Measurements from ENCODE around the gene FEM1A.
"Not testable (repeated sequence)": the region's sequence is repeated elsewhere in the genome, so short reads cannot be mapped to it uniquely, and the experiment has no call there.

Gene FEM1A

GRCh38 chr19:4815426-4816201 lies 24.1 kb downstream of the FEM1A start:
- Histone ChIP-seq H3K4me3 (ENCODE audit: low read length in 2 of 2) (peak overlapping the region; percentile 52 to 61), H3K27ac (ENCODE audit: low read length) (peak overlapping the region; percentile 18)

GRCh38 chr19:4816202-4816949 lies 24.8 kb downstream of the FEM1A start:
- H3K27me3 ChIP-seq (ENCODE audit: control insufficient read depth in 1 of 2, insufficient read depth in 2 of 2, low read length in 2 of 2) = no peaks in the 10 kb centered on the region
- peak overlapping the region; percentile 18 for H3K27ac ChIP-seq (ENCODE audit: low read length)
- H3K4me3 ChIP-seq (ENCODE audit: low read length in 2 of 2) = peak overlapping the region; percentile 52 to 61
- no peaks in the 10 kb centered on the region for H3K9me3 ChIP-seq (ENCODE audit: control insufficient read depth in 2 of 2, low read length in 2 of 2)
- peaks cover 6 to 11% of the 10 kb centered on the region in 2 donors for H3K36me3 ChIP-seq (ENCODE audit: control insufficient read depth in 2 of 2, insufficient read depth in 2 of 2, low read length in 2 of 2)
- peaks cover 10% of the 10 kb centered on the region for H3K4me1 ChIP-seq (ENCODE audit: control insufficient read depth, insufficient read depth, low read length)
- H3K9ac ChIP-seq (ENCODE audit: low read length in 2 of 2) = peak overlapping the region in 1 of 2 donors; percentile 37

More at GRCh38 chr19:4815426-4816201, 24.1 kb downstream of the FEM1A start:
- Histone ChIP-seq H3K9ac (ENCODE audit: low read length in 2 of 2) (peak overlapping the region in 1 of 2 donors; percentile 37), H3K9me3 (ENCODE audit: control insufficient read depth in 2 of 2, low read length in 2 of 2) (no peaks in the 10 kb centered on the region), H3K4me1 (ENCODE audit: control insufficient read depth, insufficient read depth, low read length) (peaks cover 10% of the 10 kb centered on the region), H3K36me3 (ENCODE audit: control insufficient read depth in 2 of 2, insufficient read depth in 2 of 2, low read length in 2 of 2) (peaks cover 6 to 11% of the 10 kb centered on the region in 2 donors), H3K27me3 (ENCODE audit: control insufficient read depth in 1 of 2, insufficient read depth in 2 of 2, low read length in 2 of 2) (no peaks in the 10 kb centered on the region)

- Histone ChIP-seq H3K4me3 (ENCODE audit: low read length in 2 of 2) (no peak overlapping the region), H3K4me1 (ENCODE audit: control insufficient read depth, insufficient read depth, low read length) (peaks cover 10% of the 10 kb centered on the region), H3K9me3 (ENCODE audit: control insufficient read depth in 2 of 2, low read length in 2 of 2) (no peaks in the 10 kb centered on the region), H3K36me3 (ENCODE audit: control insufficient read depth in 2 of 2, insufficient read depth in 2 of 2, low read length in 2 of 2) (peaks cover 6 to 11% of the 10 kb centered on the region in 2 donors), H3K27me3 (ENCODE audit: control insufficient read depth in 1 of 2, insufficient read depth in 2 of 2, low read length in 2 of 2) (no peaks in the 10 kb centered on the region), H3K9ac (ENCODE audit: low read length in 2 of 2) (no peak overlapping the region), H3K27ac (ENCODE audit: low read length) (no peak overlapping the region)
Measured at GRCh38 chr19:4816950-4817278, 25.4 kb downstream of the FEM1A start.

- no peaks in the 10 kb centered on the region for H3K9me3 ChIP-seq (ENCODE audit: control insufficient read depth in 2 of 2, low read length in 2 of 2)
- H3K4me1 ChIP-seq (ENCODE audit: control insufficient read depth, insufficient read depth, low read length) = peaks cover 10% of the 10 kb centered on the region
- no peaks in the 10 kb centered on the region for H3K27me3 ChIP-seq (ENCODE audit: control insufficient read depth in 1 of 2, insufficient read depth in 2 of 2, low read length in 2 of 2)
- H3K36me3 ChIP-seq (ENCODE audit: control insufficient read depth in 2 of 2, insufficient read depth in 2 of 2, low read length in 2 of 2) = peaks cover 6 to 11% of the 10 kb centered on the region in 2 donors
- no peak overlapping the region for H3K27ac ChIP-seq (ENCODE audit: low read length)
- no peak overlapping the region for H3K4me3 ChIP-seq (ENCODE audit: low read length in 2 of 2)
- no peak overlapping the region for H3K9ac ChIP-seq (ENCODE audit: low read length in 2 of 2)
Measured at GRCh38 chr19:4817467-4818277, 26.1 kb downstream of the FEM1A start.

GRCh38 chr19:4821265-4821664 lies 29.7 kb downstream of the FEM1A start:
- Histone ChIP-seq H3K27ac (ENCODE audit: low read length) (no peak overlapping the region), H3K4me1 (ENCODE audit: control insufficient read depth, insufficient read depth, low read length) (no peaks in the 10 kb centered on the region), H3K4me3 (ENCODE audit: low read length in 2 of 2) (no peak overlapping the region), H3K9me3 (ENCODE audit: control insufficient read depth in 2 of 2, low read length in 2 of 2) (no peaks in the 10 kb centered on the region), H3K36me3 (ENCODE audit: control insufficient read depth in 2 of 2, insufficient read depth in 2 of 2, low read length in 2 of 2) (peaks cover 6 to 11% of the 10 kb centered on the region in 2 donors), H3K27me3 (ENCODE audit: control insufficient read depth in 1 of 2, insufficient read depth in 2 of 2, low read length in 2 of 2) (no peaks in the 10 kb centered on the region), H3K9ac (ENCODE audit: low read length in 2 of 2) (no peak overlapping the region)

- not testable (repeated sequence) for H3K27me3 ChIP-seq (ENCODE audit: control insufficient read depth in 1 of 2, insufficient read depth in 2 of 2, low read length in 2 of 2); H3K9me3 ChIP-seq (ENCODE audit: control insufficient read depth in 2 of 2, low read length in 2 of 2); H3K36me3 ChIP-seq (ENCODE audit: control insufficient read depth in 2 of 2, insufficient read depth in 2 of 2, low read length in 2 of 2); H3K27ac ChIP-seq (ENCODE audit: low read length); H3K9ac ChIP-seq (ENCODE audit: low read length in 2 of 2); H3K4me1 ChIP-seq (ENCODE audit: control insufficient read depth, insufficient read depth, low read length); H3K4me3 ChIP-seq (ENCODE audit: low read length in 2 of 2)
Measured at GRCh38 chr19:4822354-4822753, 30.8 kb downstream of the FEM1A start.

- Histone ChIP-seq H3K27ac (ENCODE audit: low read length) (no peak overlapping the region), H3K4me3 (ENCODE audit: low read length in 2 of 2) (no peak overlapping the region), H3K9me3 (ENCODE audit: control insufficient read depth in 2 of 2, low read length in 2 of 2) (no peaks in the 10 kb centered on the region), H3K27me3 (ENCODE audit: control insufficient read depth in 1 of 2, insufficient read depth in 2 of 2, low read length in 2 of 2) (no peaks in the 10 kb centered on the region), H3K9ac (ENCODE audit: low read length in 2 of 2) (no peak overlapping the region), H3K36me3 (ENCODE audit: control insufficient read depth in 2 of 2, insufficient read depth in 2 of 2, low read length in 2 of 2) (no peaks in the 10 kb centered on the region), H3K4me1 (ENCODE audit: control insufficient read depth, insufficient read depth, low read length) (no peaks in the 10 kb centered on the region)
Measured at GRCh38 chr19:4823577-4823976, 32.0 kb downstream of the FEM1A start.

GRCh38 chr19:4829001-4829712 lies 37.6 kb downstream of the FEM1A start:
- H3K36me3 ChIP-seq (ENCODE audit: control insufficient read depth in 2 of 2, insufficient read depth in 2 of 2, low read length in 2 of 2) = no peaks in the 10 kb centered on the region
- H3K27me3 ChIP-seq (ENCODE audit: control insufficient read depth in 1 of 2, insufficient read depth in 2 of 2, low read length in 2 of 2) = no peaks in the 10 kb centered on the region
- H3K4me3 ChIP-seq (ENCODE audit: low read length in 2 of 2) = no peak overlapping the region
- H3K9ac ChIP-seq (ENCODE audit: low read length in 2 of 2) = no peak overlapping the region
- no peak overlapping the region for H3K27ac ChIP-seq (ENCODE audit: low read length)
- H3K4me1 ChIP-seq (ENCODE audit: control insufficient read depth, insufficient read depth, low read length) = peaks cover 14% of the 10 kb centered on the region
- no peaks in the 10 kb centered on the region for H3K9me3 ChIP-seq (ENCODE audit: control insufficient read depth in 2 of 2, low read length in 2 of 2)

- H3K4me1 ChIP-seq (ENCODE audit: control insufficient read depth, insufficient read depth, low read length) = peaks cover 14% of the 10 kb centered on the region
- H3K36me3 ChIP-seq (ENCODE audit: control insufficient read depth in 2 of 2, insufficient read depth in 2 of 2, low read length in 2 of 2) = no peaks in the 10 kb centered on the region
- no peaks in the 10 kb centered on the region for H3K27me3 ChIP-seq (ENCODE audit: control insufficient read depth in 1 of 2, insufficient read depth in 2 of 2, low read length in 2 of 2)
- H3K4me3 ChIP-seq (ENCODE audit: low read length in 2 of 2) = peak overlapping the region; percentile 61 to 94
- H3K9ac ChIP-seq (ENCODE audit: low read length in 2 of 2) = peak overlapping the region; percentile 88 to 89
- H3K27ac ChIP-seq (ENCODE audit: low read length) = peak overlapping the region; percentile 71
- no peaks in the 10 kb centered on the region for H3K9me3 ChIP-seq (ENCODE audit: control insufficient read depth in 2 of 2, low read length in 2 of 2)
Measured at GRCh38 chr19:4830332-4830731, 38.8 kb downstream of the FEM1A start.

GRCh38 chr19:4830768-4831265 lies 39.3 kb downstream of the FEM1A start:
- H3K4me3 ChIP-seq (ENCODE audit: low read length in 2 of 2) = peak overlapping the region; percentile 61 to 94

More at GRCh38 chr19:4830768-4831265, 39.3 kb downstream of the FEM1A start:
- peaks cover 14% of the 10 kb centered on the region for H3K4me1 ChIP-seq (ENCODE audit: control insufficient read depth, insufficient read depth, low read length)
- H3K27me3 ChIP-seq (ENCODE audit: control insufficient read depth in 1 of 2, insufficient read depth in 2 of 2, low read length in 2 of 2) = no peaks in the 10 kb centered on the region
- H3K27ac ChIP-seq (ENCODE audit: low read length) = peak overlapping the region; percentile 71
- H3K9me3 ChIP-seq (ENCODE audit: control insufficient read depth in 2 of 2, low read length in 2 of 2) = no peaks in the 10 kb centered on the region
- no peaks in the 10 kb centered on the region for H3K36me3 ChIP-seq (ENCODE audit: control insufficient read depth in 2 of 2, insufficient read depth in 2 of 2, low read length in 2 of 2)
- H3K9ac ChIP-seq (ENCODE audit: low read length in 2 of 2) = peak overlapping the region; percentile 88 to 89
